HEK293 (cell line): Measurements from ENCODE around the gene MAGI2.

Experiments used
- CTCF ChIP-seq: fragments of 450-650 bp; formaldehyde crosslinking; IDR thresholded peaks from 2 replicates; pipeline ENCODE4 v1.5.1; 2016; ENCODE audit warnings: missing biosample characterization, missing genetic modification characterization
- REST ChIP-seq: fragments of 450-650 bp; formaldehyde crosslinking; IDR thresholded peaks from 2 replicates; pipeline ENCODE4 v1.5.1; 2016; ENCODE audit warnings: missing biosample characterization, missing genetic modification characterization
- ZBTB21 ChIP-seq: fragments of 450-650 bp; formaldehyde crosslinking; IDR thresholded peaks from 2 replicates; pipeline ENCODE4 v1.5.1; 2017; ENCODE audit warnings: missing biosample characterization, missing genetic modification characterization
- ZNF239 ChIP-seq: fragments of 450-650 bp; formaldehyde crosslinking; IDR thresholded peaks from 2 replicates; pipeline ENCODE4 v1.5.1; 2016; ENCODE audit warnings: missing biosample characterization, missing genetic modification characterization
- ZNF311 ChIP-seq: fragments of 450-650 bp; formaldehyde crosslinking; IDR thresholded peaks from 2 replicates; pipeline ENCODE4 v1.5.1; 2017; ENCODE audit warnings: missing biosample characterization, missing genetic modification characterization, borderline replicate concordance
- ZNF639 ChIP-seq: fragments of 450-650 bp; formaldehyde crosslinking; IDR thresholded peaks from 2 replicates; pipeline ENCODE4 v1.5.1; 2016; ENCODE audit warnings: missing biosample characterization, missing genetic modification characterization
- ZNF670 ChIP-seq: fragments of 450-650 bp; formaldehyde crosslinking; IDR thresholded peaks from 2 replicates; pipeline ENCODE4 v1.5.1; 2016; ENCODE audit warnings: missing biosample characterization, missing genetic modification characterization, low read depth
- ZNF843 ChIP-seq: fragments of 450-650 bp; formaldehyde crosslinking; IDR thresholded peaks from 2 replicates; pipeline ENCODE4 v1.5.1; 2016; ENCODE audit warnings: missing biosample characterization, missing genetic modification characterization

GRCh38 chr7:78634093-78634492 lies 819.4 kb downstream of the MAGI2 start:
- no peak for TF ChIP-seq ZNF639 (tag by site-specific recombination)
- TF ChIP-seq CTCF (tag by site-specific recombination): no peak
- no peak for TF ChIP-seq ZBTB21
- no peak for TF ChIP-seq REST
- no peak for TF ChIP-seq ZNF239 (tag by site-specific recombination)
- TF ChIP-seq ZNF670: no peak
- TF ChIP-seq ZNF843: no peak
- TF ChIP-seq ZNF311 (tag by site-specific recombination): no peak
